RWPE2 (cell line): Measurements from ENCODE around the gene SF3B2.
"Not testable (repeated sequence)": the region's sequence is repeated elsewhere in the genome, so short reads cannot be mapped to it uniquely, and the experiment has no call there.

ENCODE experiments used
- ATAC-seq: fragments of 200-7000 bp; cut with Tn5 transposase; 3 replicates; pipeline ENCODE4 v1.9.1; 2021; ENCODE audit warnings: low read depth
- DNase-seq: peaks from one replicate; pipeline ENCODE4 v3.0.0-alpha.2; 2020; ENCODE audit warnings: low spot score
- H3K27ac ChIP-seq: fragments of 450-650 bp; 2 replicates; pipeline ENCODE4 v1.5.1; 2017; ENCODE audit warnings: mild to moderate bottlenecking; ENCODE audit not compliant: poor library complexity, severe bottlenecking
- H3K27me3 ChIP-seq: fragments of 250-450 bp; sonication (Bioruptor Pico); 2 replicates; pipeline ENCODE4 v1.5.1; 2021; ENCODE audit warnings: mild to moderate bottlenecking, moderate library complexity; ENCODE audit not compliant: insufficient read depth, poor library complexity, severe bottlenecking
- H3K36me3 ChIP-seq: fragments of 250-450 bp; sonication (Bioruptor Pico); 2 replicates; pipeline ENCODE4 v1.5.1; 2020; ENCODE audit warnings: low read depth, mild to moderate bottlenecking, moderate library complexity
- H3K4me1 ChIP-seq: fragments of 250-450 bp; sonication (Bioruptor Pico); 2 replicates; pipeline ENCODE4 v1.5.1; 2021; ENCODE audit warnings: mild to moderate bottlenecking, moderate library complexity; ENCODE audit not compliant: insufficient read depth, poor library complexity, severe bottlenecking
- H3K4me3 ChIP-seq: fragments of 250-450 bp; sonication (Bioruptor Pico); 2 replicates; pipeline ENCODE4 v1.5.1; 2021; ENCODE audit warnings: mild to moderate bottlenecking, moderate library complexity; ENCODE audit not compliant: severe bottlenecking
- H3K9me3 ChIP-seq: fragments of 250-450 bp; sonication (Bioruptor Pico); 2 replicates; pipeline ENCODE4 v1.5.1; 2021; ENCODE audit warnings: mild to moderate bottlenecking, moderate library complexity; ENCODE audit not compliant: severe bottlenecking
- TF ChIP-seq, protein P1 (sequence below): fragments of 450-650 bp; IDR thresholded peaks from one replicate; pipeline ENCODE4 v1.5.1; 2017; ENCODE audit warnings: mild to moderate bottlenecking, moderate library complexity; ENCODE audit not compliant: poor library complexity, severe bottlenecking

Gene SF3B2

GRCh38 chr11:66089067-66089466 is 36.9 kb downstream of the SF3B2 start:
- no peak overlapping the region for H3K27ac ChIP-seq
- ATAC-seq (no peak), DNase-seq (no peak)
- TF ChIP-seq, protein P1, sequence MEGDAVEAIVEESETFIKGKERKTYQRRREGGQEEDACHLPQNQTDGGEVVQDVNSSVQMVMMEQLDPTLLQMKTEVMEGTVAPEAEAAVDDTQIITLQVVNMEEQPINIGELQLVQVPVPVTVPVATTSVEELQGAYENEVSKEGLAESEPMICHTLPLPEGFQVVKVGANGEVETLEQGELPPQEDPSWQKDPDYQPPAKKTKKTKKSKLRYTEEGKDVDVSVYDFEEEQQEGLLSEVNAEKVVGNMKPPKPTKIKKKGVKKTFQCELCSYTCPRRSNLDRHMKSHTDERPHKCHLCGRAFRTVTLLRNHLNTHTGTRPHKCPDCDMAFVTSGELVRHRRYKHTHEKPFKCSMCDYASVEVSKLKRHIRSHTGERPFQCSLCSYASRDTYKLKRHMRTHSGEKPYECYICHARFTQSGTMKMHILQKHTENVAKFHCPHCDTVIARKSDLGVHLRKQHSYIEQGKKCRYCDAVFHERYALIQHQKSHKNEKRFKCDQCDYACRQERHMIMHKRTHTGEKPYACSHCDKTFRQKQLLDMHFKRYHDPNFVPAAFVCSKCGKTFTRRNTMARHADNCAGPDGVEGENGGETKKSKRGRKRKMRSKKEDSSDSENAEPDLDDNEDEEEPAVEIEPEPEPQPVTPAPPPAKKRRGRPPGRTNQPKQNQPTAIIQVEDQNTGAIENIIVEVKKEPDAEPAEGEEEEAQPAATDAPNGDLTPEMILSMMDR: no peak
- H3K4me3 ChIP-seq: no peak overlapping the region
- peaks cover 13% of the 10 kb centered on the region for H3K36me3 ChIP-seq
- no peaks in the 10 kb centered on the region for H3K27me3 ChIP-seq
- H3K9me3 ChIP-seq: no peaks in the 10 kb centered on the region
- H3K4me1 ChIP-seq: no peaks in the 10 kb centered on the region

GRCh38 chr11:66090288-66090687 is 38.1 kb downstream of the SF3B2 start:
- Histone ChIP-seq H3K27me3 (no peaks in the 10 kb centered on the region), H3K36me3 (peaks cover 13% of the 10 kb centered on the region), H3K9me3 (no peaks in the 10 kb centered on the region), H3K27ac (no peak overlapping the region), H3K4me1 (no peaks in the 10 kb centered on the region), H3K4me3 (no peak overlapping the region)
- ATAC-seq (no peak), DNase-seq (no peak)
- TF ChIP-seq, protein P1: no peak

DNA sequence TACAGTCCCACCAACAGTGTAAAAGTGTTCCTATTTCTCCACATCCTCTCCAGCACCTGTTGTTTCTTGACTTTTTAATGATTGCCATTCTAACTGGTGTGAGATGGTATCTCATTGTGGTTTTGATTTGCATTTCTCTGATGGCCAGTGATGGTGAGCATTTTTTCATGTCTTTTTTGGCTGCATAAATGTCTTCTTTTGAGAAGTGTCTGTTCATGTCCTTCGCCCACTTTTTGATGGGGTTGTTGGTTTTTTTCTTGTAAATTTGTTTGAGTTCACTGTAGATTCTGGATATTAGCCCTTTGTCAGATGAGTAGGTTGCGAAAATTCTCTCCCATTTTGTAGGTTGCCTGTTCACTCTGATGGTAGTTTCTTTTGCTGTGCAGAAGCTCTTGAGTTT is 40.0 kb downstream of the SF3B2 start:
- H3K4me3 ChIP-seq, ATAC-seq, H3K9me3 ChIP-seq, DNase-seq, H3K4me1 ChIP-seq, H3K27ac ChIP-seq, H3K27me3 ChIP-seq: not testable (repeated sequence)
- peaks cover 13% of the 10 kb centered on the region for H3K36me3 ChIP-seq

DNA sequence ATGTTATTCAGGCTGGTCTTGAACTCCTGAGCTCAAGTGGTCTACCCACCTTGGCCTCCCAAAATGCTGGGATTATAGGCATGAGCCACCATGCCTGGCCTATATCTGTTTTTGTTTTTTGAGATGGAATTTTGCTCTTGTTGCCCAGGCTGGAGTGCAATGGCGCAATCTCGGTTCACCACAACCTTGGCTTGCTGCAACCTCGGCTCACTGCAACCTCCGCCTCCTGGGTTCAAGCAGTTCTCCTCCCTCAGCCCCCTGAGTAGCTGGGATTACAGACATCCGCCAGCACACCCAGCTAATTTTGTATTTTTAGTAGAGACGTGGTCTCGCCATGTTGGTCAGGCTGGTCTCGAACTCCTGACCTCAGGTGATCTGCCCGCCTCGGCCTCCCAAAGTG is 47.6 kb downstream of the SF3B2 start:
- not testable (repeated sequence) for H3K4me3 ChIP-seq, H3K27ac ChIP-seq, H3K27me3 ChIP-seq, H3K4me1 ChIP-seq, H3K9me3 ChIP-seq, H3K36me3 ChIP-seq, ATAC-seq, DNase-seq

DNA sequence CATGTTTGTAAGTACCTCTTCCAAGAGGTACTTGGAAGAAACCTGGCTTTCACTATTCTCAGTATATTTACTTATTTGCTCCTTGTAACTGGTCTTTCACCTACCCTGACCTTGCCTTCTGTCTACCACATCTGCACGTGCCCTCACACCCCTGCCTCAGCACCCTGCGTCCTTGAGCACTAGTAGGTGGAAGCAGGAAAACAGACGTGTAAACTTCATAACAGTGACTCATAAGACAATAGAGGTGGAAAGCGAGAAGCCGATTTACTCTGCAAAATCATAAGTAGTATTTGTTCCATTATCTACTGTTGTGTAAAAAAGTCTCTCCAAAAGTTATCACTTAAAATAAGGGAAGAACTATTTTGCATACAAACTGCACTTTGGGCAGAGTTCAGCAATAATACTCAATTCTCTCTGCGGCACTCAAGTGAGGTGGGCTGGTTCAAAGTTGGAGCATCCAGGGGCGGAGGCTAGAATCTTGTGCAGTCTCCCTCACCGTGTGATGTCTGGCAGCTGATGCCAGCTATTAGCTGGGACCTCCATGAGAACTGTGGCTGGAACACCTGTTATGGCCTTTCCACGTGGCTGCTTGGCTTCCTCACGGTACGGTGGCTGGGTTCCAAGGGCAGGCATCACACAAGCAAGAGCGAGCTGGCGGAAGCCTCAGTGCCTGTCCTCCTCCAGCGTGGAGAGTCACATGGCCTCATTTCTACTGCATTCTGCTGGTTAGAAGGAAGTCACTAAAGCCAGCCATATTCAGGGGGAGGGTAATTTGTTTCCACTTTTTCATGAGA is 48.3 kb downstream of the SF3B2 start:
- TF ChIP-seq, protein P1: no peak
- DNase-seq: no peak
- no peaks in the 10 kb centered on the region; the same call in 1 of the 2 replicates for H3K36me3 ChIP-seq
- no peaks in the 10 kb centered on the region for H3K27me3 ChIP-seq
- no peaks in the 10 kb centered on the region for H3K4me1 ChIP-seq
- H3K4me3 ChIP-seq: no peak overlapping the region
- 0 out of 3 replicates have a peak, but pooled peaks have one; percentile 14 for ATAC-seq
- no peaks in the 10 kb centered on the region for H3K9me3 ChIP-seq
- no peak overlapping the region for H3K27ac ChIP-seq

DNA sequence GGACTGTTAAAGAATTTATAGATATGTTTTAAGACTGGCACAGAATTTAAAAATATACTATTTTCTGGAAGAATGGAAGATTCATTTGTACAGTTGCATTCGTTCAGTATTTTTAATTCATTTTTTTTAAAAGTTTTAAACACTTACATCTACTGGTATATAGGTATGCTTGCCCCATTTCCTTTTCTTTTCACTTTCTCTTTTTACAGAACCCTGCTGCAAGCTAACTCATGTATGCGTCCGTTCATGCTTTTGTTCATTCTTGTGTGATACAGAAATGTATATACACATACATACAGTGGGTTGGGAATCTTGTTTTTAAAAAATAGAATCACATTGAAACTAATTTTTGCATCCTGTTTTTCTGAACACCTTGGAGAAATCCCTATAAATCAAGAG is 48.9 kb downstream of the SF3B2 start:
- ATAC-seq (no peak), DNase-seq (no peak)
- H3K9me3 ChIP-seq: no peaks in the 10 kb centered on the region
- no peaks in the 10 kb centered on the region for H3K27me3 ChIP-seq
- H3K36me3 ChIP-seq: no peaks in the 10 kb centered on the region; the same call in 1 of the 2 replicates
- TF ChIP-seq, protein P1: no peak
- no peak overlapping the region for H3K4me3 ChIP-seq
- no peaks in the 10 kb centered on the region for H3K4me1 ChIP-seq
- H3K27ac ChIP-seq: no peak overlapping the region
